T-helper 2 cell (primary cell): ENCODE measurements around the gene IGF2BP3.
"Not testable (repeated sequence)": the region's sequence is repeated elsewhere in the genome, so short reads cannot be mapped to it uniquely, and the experiment has no call there.

Experiments
- DNase-seq, 5 experiments: peaks; one replicate each; pipeline versions ENCODE4 v3.0.0 to v3.0.0-alpha.2; 2012 to 2022

Gene IGF2BP3

DNA sequence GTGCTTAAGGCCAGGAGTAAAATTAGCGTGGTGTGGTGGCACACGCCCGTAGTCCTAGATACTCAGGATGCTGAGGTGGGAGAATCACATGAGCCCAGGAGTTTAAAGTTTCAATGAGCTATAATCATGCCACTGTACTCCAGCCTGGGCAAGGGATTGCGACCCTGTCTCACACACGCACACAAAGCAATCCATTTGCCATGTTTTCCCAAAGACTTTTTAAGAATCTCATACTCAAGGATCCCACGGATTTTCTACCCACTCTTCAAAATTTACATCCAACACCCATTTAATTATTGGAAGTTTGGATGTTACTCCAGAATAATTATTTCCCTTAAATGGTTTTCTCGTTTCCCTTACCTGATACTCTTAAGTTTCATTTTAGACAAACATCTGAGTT, 47.9 kb downstream of the IGF2BP3 start:
- no peak for DNase-seq

DNA sequence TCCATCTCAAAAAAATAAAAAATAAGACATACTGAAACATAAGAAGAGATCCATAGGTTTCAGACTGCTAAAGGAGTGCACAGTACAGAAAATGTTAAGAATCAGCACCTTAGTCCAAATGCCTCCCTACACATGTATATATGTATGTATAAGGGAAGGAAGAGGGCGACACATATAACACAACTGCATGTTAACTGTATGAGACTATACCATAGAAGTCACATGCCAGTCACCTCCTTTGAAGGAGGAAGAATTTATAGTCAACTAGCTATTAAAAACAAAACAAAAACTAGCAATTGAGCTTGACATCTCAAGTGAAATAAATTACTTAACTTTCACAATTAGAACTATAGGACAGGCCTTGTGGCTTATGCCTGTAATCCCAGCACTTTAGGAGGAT, 50.4 kb downstream of the IGF2BP3 start:
- DNase-seq: peak in 1 of 5 experiments; percentile 46

DNA sequence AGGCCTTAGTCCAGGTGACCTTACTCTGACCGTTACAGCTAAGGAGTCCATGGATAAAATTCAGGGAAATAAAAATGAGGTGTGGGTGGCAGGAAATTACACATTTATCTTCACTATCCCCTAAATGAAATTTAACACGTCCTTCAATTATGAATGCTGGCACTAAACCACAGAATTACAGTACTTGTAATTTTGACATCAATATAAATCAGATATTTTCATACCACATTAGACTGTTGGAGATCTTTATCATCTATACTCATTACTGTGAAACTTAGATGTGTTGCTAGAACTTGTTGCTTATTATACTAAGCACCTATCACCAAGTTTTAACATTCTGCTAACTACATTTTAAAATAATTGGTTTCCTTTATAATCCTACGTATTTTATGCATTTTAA, 51.1 kb downstream of the IGF2BP3 start:
- DNase-seq: peak in 1 of 5 experiments; percentile 73

DNA sequence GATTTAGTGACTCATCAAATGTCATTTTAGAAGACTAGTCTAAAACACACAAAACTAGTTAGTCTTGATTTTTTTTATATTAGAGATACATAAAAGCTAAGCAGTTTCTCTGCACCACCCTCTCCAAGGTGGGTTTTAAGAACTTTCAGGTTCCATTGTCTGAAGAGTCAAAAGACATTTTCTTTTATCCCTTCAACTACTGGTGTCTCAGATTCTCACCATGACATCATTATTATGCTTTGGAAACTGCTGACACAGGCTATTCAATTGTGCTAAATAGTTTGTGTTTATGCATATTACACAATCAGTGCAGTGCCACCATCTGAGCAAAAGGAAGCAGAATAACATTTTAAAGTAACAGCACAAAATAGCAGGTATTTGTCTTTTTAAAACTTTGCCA, 52.2 kb downstream of the IGF2BP3 start:
- peak in 1 of 5 experiments; percentile 65 for DNase-seq

DNA sequence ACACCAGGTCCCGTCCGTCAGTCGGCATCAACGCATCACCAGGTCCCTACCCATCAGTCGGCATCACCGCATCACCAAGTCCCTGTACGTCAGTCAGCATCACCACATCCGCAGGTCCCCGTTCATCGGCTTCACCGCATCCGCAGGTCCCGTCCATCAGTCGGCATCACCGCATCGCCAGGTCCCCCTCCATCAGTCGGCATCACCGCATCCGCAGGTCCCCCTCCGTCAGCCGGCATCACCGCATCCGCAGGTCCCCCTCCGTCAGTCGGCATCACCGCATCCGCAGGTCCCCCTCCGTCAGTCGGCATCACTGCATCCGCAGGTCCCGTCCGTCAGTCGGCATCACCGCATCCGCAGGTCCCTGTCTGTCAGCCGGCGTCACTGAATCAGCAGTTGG, 55.1 kb downstream of the IGF2BP3 start:
- DNase-seq: no peak

DNA sequence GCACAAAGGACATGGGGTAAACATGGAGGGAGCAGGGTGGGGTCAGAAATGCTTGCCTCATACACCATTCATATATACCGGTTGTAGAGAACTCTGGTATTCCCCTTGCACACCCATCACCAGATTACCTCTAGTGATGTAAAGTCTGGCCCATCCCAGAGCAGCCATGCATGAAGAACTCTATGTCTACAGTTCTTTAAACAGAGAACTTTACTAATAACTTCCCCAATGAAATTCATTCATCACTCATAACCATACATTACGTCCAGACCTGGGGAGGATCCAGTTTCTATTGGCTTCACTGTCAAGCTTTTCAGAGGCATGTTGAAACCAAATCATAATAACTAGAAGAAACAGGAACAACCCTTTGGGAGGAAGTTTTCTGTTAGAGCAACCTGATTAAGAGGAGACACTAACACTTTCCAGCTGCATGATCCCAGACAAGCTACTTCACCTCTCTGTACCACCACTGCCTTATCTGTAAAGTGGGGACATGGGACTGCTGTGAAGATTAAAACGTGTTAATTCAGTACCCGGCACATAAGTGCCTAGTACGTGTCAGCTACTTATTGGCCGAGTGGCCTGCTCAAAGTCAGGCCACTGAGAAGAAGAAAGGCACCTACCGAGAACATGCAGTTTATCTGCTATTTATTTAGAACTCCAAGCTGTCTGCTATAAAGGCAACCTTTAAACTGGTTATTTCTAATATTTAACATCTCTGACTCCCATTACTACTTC, 59.7 kb downstream of the IGF2BP3 start:
- no peak for DNase-seq

DNA sequence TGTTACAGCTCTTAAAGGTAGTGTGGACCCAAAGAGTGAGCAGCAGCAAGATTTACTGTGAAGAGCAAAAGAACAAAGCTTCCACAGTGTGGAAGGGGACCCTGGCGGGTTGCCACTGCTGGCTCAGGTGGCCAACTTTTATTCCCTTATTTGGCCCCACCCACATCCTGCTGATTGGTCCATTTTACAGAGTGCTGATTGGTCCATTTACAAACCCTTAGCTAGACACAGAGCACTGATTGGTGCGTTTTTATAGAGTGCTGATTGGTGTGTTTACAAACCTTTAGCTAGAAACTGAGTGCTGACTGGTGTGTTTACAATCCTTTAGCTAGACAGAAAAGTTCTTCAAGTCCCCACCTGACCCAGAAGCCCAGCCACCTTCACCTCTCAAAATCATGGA, 63.7 kb downstream of the IGF2BP3 start:
- DNase-seq: not testable (repeated sequence)

DNA sequence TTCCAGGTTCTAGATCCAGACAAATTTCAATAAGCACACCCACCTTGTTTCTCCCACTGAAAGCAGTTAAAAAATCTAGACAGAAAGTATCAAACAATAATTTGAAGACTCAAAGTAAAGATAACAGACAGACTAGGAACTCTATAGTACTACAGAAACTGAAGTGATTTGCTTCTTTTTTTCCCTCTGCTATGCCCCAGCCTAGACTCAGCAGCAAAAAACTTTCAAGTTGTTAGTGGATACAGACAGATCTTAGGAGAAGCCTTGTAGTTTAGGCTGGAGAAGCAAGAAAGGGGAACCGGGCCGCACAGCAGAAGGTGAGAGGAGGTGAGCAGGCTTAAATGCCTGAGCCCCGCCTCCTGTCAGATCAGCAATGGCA, 65.1 kb downstream of the IGF2BP3 start:
- no peak for DNase-seq

DNA sequence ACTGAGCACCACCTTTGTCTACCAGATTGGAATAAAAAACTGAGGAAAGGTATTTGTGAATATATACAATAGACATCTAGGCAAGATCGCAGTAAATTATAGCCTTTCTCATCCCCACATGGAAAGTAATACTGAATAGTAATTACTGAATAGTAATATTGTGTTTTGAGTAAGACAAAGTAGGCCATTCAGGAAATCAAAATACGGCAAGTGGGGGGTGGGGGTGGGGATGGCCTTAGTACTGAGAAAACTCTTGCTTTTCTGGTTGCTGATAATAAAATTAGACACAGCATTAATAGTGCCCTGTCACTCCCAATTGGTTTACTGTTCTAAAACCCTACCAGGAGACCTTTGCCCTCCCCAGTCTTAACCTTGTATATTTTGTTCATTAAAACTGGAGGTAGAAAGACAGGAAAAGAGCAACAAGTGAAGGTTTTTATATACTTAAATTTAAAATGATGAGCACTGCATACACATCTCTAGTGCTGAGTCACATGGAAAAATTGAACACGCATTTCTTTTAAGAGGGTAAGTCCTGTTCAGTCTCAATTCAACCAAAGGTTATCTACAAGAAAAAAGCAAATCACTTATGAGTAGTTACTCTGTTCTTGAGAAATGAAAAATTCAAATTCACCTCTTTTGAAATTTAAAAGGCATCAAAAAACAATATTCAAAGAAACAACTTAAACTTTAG, 65.6 kb downstream of the IGF2BP3 start:
- peak in 1 of 5 experiments; percentile 61 for DNase-seq

DNA sequence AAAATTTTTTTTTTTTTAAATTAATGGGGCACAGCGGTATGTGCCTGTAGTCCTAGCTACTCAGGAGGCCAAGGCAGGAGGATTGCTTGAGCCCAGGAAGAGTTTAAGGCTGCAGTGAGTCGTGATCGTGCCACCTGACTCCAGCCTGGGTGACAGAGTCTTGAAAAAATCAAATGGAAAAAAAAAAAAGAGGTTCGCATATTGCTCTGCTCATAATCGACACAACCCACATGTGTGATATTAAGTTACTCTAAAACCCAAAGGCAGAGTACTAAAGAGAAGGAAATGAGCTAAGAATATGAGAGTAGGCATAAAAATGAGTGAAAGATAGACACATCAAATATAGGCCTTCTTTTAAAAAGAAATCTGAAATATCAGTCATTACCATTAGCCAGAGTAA, 66.3 kb downstream of the IGF2BP3 start:
- DNase-seq: no peak

DNA sequence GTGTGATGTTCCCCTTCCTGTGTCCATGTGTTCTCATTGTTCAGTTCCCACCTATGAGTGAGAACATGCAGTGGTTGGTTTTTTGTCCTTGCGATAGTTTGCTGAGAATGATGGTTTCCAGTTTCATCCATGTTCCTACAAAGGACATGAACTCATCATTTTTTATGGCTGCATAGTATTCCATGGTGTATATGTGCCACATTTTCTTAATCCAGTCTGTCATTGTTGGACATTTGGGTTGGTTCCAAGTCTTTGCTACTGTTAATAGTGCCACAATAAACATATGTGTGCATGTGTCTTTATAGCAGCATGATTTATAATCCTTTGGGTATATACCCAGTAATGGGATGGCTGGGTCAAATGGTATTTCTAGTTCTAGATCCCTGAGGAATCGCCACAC, 72.2 kb downstream of the IGF2BP3 start:
- not testable (repeated sequence) for DNase-seq

DNA sequence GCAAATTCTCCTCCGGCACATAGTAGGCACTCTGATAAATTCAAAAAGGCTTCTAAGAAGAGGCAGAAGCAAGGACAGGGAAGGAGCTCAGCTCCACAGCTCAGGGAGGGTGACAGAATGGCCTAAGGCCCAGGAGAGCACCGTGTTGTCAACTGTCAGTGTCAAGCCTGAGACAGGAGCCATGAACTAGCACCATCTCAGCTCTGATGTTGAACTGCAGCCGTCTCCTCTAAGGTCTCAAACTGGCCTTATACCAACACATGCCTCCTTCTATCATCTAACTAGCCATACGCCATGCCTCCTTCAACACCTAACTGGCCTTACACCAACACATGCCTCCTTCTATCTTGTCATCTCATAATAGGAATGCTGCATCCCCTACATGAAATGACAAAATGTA, 73.0 kb downstream of the IGF2BP3 start:
- DNase-seq: no peak

DNA sequence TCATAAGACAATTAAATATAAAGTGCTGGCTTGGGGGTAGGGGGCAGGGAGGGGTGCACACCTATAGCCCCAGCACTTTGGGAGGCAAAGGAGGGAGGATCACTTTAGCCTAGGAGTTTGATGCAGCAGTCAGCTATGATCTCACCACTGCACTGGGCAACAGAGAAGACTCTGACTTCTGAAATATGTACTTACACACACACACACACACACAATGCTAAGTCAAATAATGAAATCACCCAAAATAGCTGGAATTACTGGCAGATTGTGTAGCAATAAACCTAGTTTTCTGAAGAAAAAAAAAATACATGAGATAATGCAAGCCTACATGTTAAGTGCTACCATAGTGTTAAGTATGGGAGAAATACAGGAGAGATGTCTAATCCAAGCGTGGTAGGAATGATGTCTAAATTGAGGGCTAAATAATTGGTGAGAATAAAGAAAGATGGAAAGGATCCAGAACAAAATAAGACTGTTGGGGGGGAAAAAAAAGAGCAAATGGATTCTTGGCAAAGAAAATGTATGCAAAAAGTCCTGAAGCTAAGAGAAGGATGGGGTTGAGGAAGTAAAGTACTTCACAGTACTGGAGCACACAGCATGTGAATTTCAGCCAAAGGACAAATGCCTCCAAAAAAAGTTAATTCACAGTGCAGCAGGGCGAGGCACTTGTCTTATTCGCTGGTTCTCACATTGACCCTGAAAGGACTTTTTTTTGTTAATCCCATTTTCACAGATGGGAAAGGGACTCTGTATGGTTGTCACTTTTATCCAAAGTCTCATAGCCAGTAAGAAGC, 73.9 kb downstream of the IGF2BP3 start:
- no peak for DNase-seq

DNA sequence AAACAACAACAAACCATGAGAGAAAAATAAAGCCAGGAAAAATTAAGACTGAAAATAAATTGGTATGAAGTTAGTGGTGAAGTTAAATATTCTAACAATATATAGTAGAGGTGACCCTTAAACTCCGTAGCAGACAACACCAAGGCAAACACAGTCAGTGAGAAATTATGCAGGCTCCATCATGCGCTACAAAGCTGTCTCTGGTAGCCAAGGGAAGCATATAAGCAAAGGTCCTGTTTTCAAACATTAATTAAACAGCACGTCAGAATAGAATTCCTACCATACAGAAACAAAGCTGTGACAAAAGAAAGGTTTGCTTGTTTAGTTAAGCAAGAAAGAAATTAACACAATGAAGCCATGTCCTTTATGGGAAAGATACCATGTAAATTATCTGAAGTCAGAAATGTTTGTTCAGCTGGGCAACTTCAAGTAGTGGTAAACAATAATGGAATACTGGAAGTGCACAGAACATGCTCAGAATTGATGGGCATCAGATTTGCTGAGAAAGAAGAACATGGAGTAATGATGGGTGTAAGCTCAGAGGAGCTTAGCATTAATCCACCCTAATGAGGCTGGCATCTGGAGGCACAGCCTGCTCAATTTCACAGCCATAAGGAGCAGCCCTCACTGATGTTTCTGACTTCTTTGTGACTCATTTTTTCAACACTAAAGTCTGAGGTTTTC, 75.7 kb downstream of the IGF2BP3 start:
- no peak for DNase-seq

DNA sequence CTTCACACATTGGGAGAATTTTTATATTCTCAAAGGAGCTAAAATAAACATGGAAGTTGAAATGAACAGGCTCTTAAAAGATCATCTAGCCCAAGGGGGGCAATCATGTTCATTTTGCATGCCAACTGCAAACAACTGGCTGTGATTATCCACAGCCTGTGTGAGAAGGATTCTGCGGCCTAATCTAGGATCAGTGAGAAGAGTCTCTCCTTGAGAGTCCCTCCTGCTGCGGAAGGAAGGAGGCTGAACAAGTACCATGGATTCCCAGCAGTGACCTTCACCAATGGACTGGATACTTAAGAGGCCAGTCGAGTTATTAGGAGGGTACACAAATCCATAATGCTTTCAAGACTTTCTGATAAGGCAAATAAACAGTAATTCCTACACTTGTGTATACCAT, 76.7 kb downstream of the IGF2BP3 start:
- DNase-seq: no peak

DNA sequence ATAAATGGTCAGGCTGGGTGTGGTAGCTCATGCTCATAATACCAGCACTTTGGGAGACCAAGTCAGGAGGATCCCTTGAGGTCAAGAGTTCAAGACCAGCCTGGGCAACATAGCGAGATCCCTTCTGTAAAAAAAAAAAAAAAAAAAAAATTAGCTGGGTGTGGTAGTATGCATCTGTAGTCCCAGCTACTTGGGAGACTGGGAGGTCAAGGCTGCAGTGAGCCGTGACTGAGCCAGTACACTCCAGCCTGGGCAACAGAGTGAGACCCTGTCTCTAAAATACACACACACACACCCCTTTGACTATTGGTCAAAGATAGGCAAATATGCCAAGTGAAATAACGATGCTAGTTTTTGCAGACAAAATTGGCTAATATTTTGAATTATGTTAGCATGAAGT, 80.6 kb downstream of the IGF2BP3 start:
- no peak for DNase-seq

DNA sequence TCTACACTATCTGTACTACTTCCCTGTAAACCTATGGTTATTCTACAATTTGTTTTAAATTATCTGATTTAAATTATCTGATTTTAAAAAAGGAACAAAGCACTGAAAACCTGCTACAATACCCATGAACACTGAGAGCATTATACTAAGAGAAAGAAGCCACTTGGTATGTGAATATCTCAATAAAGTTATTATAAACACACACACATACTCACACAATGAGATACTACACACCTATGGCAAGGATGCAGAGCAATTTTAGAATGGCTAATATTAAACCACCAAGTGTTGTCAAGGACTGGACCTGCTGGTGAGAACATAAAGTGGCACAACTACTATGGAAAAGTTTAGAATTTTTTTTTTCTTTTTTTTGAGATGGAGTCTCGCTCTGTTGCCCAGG, 82.7 kb downstream of the IGF2BP3 start:
- no peak for DNase-seq

DNA sequence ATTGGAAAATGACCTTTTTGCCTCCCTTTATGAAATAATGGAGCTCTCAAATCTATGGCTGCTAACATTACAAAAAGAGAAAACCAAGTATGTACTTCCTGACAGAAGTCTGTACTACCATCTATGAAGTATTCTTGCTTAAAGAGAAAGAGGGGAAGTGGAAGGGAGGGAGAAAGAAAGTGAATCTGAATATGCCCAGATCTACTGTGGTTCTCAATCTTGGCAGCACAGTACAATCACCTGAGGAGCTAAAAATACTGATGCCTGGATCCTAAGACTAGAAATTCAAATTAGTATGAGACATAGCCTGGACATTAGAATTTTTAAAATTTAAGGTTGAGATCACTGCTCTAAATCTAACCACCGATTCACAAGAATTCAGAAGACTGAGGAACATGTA, 85.2 kb downstream of the IGF2BP3 start:
- DNase-seq: no peak

DNA sequence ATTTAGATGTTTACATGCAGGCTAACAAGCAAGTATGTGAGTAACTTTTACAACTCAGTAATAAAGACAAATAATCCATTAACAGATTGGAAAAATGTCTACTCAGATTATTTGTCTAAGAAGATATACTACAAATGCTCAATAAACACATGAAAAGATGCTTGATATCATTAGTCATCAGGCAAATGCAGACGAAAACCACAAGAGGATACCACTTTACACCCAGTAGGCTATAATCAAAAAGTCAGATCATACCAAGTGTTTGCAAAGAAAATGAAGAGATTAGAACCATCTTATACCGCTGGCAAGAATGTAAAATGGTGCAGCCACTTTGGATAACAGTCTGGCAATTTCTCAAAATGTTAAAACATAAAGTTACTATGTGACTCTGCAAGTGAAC, 87.1 kb downstream of the IGF2BP3 start:
- DNase-seq: peak in 1 of 5 experiments; percentile 88

DNA sequence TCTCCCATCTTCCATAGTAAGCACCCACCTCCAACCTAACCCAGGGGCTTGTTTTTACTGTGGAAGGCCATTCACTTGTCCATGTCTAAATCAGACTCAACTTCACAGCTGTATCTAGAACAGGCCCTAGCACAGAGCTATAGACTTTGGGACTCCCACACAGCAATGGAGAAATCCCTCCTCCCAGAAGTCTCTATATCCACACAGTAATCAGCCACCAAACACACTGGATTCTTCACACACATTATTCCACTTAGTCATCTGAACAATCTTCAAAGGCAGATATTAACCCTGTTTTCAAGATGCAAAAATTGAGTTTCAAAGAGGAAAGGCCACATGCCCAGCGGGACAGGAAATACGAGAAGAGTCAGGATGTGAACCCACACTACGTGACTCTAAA, 89.3 kb downstream of the IGF2BP3 start:
- no peak for DNase-seq

DNA sequence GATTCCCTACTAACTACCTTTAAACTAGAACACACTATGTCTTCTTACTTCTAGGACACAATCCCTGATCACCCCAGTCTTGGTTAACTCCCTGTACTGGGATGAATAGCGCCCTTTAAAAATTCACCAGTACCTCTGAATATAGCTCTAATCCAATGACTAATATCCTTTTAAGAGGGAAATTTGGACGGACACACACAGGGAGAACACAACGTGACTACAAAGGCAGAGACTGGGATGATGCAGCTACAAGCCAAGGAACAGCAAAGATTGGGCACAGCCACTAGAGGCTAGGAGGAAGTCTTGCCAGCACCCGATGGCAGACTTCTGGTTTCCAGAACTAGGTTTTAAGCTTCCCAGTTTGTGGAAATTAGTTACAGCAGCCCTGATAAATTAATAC, 89.7 kb downstream of the IGF2BP3 start:
- no peak for DNase-seq

DNA sequence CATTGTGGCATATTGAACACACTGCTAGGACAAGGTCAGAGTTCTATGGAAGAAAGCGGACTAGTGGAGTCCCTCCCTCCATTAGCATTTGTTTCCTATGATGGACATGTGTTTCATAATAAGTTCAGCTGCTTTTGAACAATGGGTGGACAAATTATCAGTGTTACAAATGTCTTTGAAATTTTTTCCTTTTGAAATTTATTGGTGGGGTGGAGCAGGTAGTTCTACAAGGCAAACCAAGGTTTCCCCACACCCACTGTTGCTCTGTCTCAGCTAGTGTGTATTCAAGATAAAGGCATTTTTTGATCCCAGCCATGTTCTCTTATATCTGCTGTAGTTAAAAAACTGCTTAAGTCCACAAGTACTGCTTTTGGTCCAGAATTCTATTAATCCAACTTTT, 91.3 kb downstream of the IGF2BP3 start:
- DNase-seq: no peak

DNA sequence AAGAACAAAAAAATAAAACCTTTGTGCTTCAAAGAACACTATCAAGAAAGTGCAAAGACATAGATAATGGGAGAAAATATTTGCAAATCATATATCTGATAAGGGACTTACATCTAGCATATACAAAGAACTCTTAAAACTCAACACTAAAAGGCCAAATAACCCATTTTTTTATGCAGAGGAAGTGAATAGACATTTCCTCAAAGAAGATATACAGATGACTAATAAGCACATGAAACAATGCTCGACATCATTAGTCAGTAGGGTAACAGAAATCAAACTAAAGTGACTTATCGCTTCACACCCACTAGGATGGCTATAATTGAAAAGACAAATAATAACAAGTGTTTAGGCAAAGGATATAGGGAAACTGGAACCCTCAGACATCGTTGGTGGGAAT, 93.2 kb downstream of the IGF2BP3 start:
- DNase-seq: peak in 1 of 5 experiments; percentile 53
